ENCODE results near the gene HACD2.

The HACD2 gene

GRCh38 chr3:123480428-123480827 lies 104.4 kb downstream of the HACD2 start:
- Mint-ChIP-seq H3K27ac (no peak overlapping the region), H3K4me3 (no peak overlapping the region), H3K9me3 (no peaks in the 10 kb centered on the region), H3K4me1 (no peaks in the 10 kb centered on the region), H3K27me3 (peaks cover 20% of the 10 kb centered on the region), H3K36me3 (ENCODE audit: low read depth) (no peaks in the 10 kb centered on the region)
- ATAC-seq (peak; percentile 44), DNase-seq (no peak)

DNA sequence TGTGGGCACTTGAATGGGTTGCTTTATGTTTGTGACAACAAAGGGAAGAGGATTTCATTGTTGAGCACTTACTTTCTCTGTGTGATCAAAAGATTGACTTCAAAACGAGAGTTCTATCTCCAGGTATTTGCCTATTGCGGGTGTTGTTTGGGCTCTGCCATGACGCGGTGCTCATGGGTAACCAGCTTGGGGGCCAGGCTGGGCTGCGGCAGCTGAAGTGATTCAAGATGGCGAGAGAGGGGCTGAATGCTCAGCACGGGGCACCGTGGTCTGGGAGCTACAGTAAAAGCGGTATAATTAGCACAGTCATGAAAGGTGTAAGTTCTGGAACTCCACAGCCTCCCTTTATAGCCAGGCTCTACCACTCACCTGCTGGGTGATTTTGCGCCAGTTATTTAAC lies 105.0 kb downstream of the HACD2 start:
- DNase-seq: no peak
- H3K4me1 Mint-ChIP-seq: no peaks in the 10 kb centered on the region

DNA sequence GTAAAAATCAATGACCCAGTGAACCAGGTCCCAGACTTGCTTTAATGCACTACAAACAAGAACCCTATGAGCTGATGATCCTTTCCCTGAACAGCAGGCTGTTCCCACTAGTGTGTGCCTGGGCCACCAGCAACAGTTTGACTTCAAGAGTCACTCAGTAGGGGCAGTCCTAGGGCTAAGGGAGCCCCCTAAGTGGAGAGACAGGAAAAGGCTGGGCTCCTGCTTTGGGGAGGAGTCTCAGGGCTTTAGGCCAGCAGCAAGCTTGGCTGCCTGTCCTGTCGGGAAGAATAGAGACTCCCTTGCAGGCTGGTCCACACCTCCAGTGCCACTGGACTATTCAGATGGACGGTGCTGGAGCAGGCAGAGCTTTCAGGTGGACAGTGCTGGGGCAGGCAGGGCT lies 106.5 kb downstream of the HACD2 start:
- Mint-ChIP-seq H3K36me3 (ENCODE audit: low read depth) (no peaks in the 10 kb centered on the region), H3K9me3 (no peaks in the 10 kb centered on the region), H3K4me1 (no peaks in the 10 kb centered on the region), H3K4me3 (no peak overlapping the region), H3K27me3 (peaks cover 28% of the 10 kb centered on the region), H3K27ac (no peak overlapping the region)
- no peak for ATAC-seq
- DNase-seq: no peak

More for the DNA sequence above, 105.0 kb downstream of the HACD2 start:
- Mint-ChIP-seq H3K27me3 (peaks cover 24% of the 10 kb centered on the region), H3K27ac (no peak overlapping the region), H3K36me3 (ENCODE audit: low read depth) (no peaks in the 10 kb centered on the region), H3K4me3 (no peak overlapping the region), H3K9me3 (no peaks in the 10 kb centered on the region)
- no peak for ATAC-seq

DNA sequence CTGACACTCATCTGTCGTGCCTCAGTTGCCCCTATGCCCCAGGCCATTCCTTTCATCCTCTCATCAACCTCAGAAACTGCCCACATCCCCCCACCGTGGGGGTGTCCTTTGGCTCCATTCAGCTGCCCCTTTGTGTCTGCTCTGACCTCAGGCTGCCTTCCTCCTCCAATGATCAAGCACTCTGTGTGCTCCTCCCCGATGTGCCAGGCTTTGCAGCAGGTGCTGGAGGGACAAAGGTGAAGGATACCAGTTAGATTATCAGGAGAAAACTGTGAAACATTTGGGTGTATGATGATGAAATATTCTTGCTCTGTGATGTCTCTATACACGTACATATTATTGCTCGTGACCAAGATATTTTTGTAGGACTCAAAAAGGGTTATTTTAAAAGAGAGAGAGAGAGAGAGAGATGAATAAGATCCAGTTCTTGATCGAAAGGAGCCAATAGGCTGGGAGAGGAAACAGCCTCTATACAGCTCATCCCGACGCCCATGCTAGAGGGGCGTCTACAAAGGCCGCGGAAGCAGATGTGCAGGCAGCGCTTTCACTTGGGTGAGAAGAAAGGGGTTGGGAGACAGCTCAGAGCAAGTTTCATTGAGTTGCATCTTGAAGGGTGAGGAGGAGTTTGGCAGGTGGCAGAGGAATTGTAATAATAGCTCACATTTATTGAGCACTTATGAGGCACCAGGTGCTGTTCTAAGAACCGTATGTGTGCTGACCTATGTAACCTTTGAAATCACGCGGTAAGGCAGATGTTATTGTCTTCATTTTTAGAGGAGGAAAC lies 107.7 kb downstream of the HACD2 start:
- Mint-ChIP-seq H3K4me1 (no peaks in the 10 kb centered on the region), H3K27ac (no peak overlapping the region), H3K27me3 (peaks cover 28% of the 10 kb centered on the region), H3K4me3 (no peak overlapping the region), H3K36me3 (ENCODE audit: low read depth) (no peaks in the 10 kb centered on the region), H3K9me3 (no peaks in the 10 kb centered on the region)
- DNase-seq (no peak), ATAC-seq (no peak)

GRCh38 chr3:123475786-123476185 lies 109.1 kb downstream of the HACD2 start:
- DNase-seq (no peak), ATAC-seq (no peak)
- H3K27me3 Mint-ChIP-seq: peaks cover 28% of the 10 kb centered on the region
- no peaks in the 10 kb centered on the region for H3K9me3 Mint-ChIP-seq
- no peak overlapping the region for H3K4me3 Mint-ChIP-seq
- no peak overlapping the region for H3K27ac Mint-ChIP-seq
- H3K4me1 Mint-ChIP-seq: no peaks in the 10 kb centered on the region
- no peaks in the 10 kb centered on the region for H3K36me3 Mint-ChIP-seq (ENCODE audit: low read depth)

GRCh38 chr3:123471106-123471505 lies 113.7 kb downstream of the HACD2 start:
- peak; percentile 20 for ATAC-seq
- Mint-ChIP-seq H3K9me3 (no peaks in the 10 kb centered on the region), H3K27ac (no peak overlapping the region), H3K4me3 (no peak overlapping the region), H3K36me3 (ENCODE audit: low read depth) (no peaks in the 10 kb centered on the region), H3K4me1 (no peaks in the 10 kb centered on the region), H3K27me3 (peaks cover 17% of the 10 kb centered on the region)
- no peak for DNase-seq

DNA sequence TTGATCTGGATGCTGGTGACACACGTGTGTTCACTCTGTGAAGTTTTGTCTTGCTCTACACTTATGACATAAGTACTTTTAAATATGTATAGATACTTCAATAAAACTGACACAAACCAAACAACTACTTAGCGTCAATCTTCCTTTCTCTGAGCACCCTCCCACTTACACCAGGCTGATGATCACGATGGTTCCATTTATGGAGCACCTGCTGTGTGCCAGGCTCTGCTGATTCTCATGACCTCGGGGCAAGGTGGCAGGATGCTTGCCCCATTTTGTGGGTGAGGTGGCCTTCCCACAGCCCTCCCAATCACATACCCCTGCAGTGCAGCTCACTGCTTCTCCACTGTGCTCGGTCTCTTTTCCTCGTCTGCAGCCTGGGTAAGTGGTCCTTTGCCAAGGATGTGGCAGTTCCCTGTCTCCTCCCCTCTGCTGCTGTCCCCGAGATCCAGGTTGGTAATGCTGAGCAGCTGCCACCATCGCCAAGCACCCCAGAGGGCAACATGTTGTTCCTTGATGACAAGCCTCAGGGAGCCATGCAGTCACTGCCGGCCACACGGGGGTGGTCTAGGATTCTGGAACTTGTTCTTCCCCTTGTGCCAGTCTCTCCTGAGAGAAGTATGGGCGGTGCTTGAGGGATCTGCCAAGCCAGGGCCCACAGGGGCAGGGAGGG lies 115.4 kb downstream of the HACD2 start:
- H3K4me1 Mint-ChIP-seq: no peaks in the 10 kb centered on the region
- peaks cover 8% of the 10 kb centered on the region for H3K27me3 Mint-ChIP-seq
- no peak for ATAC-seq
- no peaks in the 10 kb centered on the region for H3K36me3 Mint-ChIP-seq (ENCODE audit: low read depth)
- no peaks in the 10 kb centered on the region for H3K9me3 Mint-ChIP-seq
- no peak overlapping the region for H3K4me3 Mint-ChIP-seq
- H3K27ac Mint-ChIP-seq: no peak overlapping the region
- DNase-seq: no peak

- DNase-seq: no peak
- H3K27ac Mint-ChIP-seq: no peak overlapping the region
- H3K36me3 Mint-ChIP-seq (ENCODE audit: low read depth): no peaks in the 10 kb centered on the region
- ATAC-seq: no peak
- H3K27me3 Mint-ChIP-seq: peaks cover 14% of the 10 kb centered on the region
- H3K4me1 Mint-ChIP-seq: no peaks in the 10 kb centered on the region
- H3K9me3 Mint-ChIP-seq: no peaks in the 10 kb centered on the region
- H3K4me3 Mint-ChIP-seq: no peak overlapping the region
Observed at GRCh38 chr3:123467046-123467445, 117.8 kb downstream of the HACD2 start.

- no peaks in the 10 kb centered on the region for H3K36me3 Mint-ChIP-seq (ENCODE audit: low read depth)
- DNase-seq (no peak), ATAC-seq (no peak)
- H3K4me1 Mint-ChIP-seq: no peaks in the 10 kb centered on the region
- peaks cover 19% of the 10 kb centered on the region for H3K27me3 Mint-ChIP-seq
- H3K4me3 Mint-ChIP-seq: no peak overlapping the region
- H3K9me3 Mint-ChIP-seq: no peaks in the 10 kb centered on the region
- H3K27ac Mint-ChIP-seq: no peak overlapping the region
Observed at GRCh38 chr3:123464211-123464610, 120.6 kb downstream of the HACD2 start.

- no peak overlapping the region for H3K4me3 Mint-ChIP-seq
- H3K27me3 Mint-ChIP-seq: peaks cover 34% of the 10 kb centered on the region
- ATAC-seq (no peak), DNase-seq (no peak)
- H3K9me3 Mint-ChIP-seq: no peaks in the 10 kb centered on the region
- H3K4me1 Mint-ChIP-seq: no peaks in the 10 kb centered on the region
- no peak overlapping the region for H3K27ac Mint-ChIP-seq
- no peaks in the 10 kb centered on the region for H3K36me3 Mint-ChIP-seq (ENCODE audit: low read depth)
Observed at GRCh38 chr3:123459862-123460261, 125.0 kb downstream of the HACD2 start.

DNA sequence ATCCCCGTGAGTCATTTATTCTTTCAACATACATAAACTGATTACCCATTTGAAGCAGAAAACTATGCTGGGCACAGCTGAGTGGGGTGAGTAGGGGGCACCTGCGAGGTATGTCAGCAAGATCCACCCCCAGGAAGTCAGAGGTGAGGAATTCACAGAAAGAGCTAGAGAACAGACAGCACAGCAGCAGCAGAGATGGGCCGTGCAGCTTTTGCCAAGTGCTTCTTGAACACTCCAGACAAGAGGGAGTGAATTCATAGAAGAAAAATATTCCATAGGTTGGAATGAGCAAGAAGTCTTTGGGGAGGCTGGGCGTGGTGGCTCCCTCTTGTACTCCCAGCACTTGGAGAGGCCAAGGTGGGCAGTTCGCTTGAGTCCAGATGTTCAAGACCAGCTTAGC lies 126.6 kb downstream of the HACD2 start:
- peaks cover 32% of the 10 kb centered on the region for H3K27me3 Mint-ChIP-seq
- no peak for ATAC-seq

DNA sequence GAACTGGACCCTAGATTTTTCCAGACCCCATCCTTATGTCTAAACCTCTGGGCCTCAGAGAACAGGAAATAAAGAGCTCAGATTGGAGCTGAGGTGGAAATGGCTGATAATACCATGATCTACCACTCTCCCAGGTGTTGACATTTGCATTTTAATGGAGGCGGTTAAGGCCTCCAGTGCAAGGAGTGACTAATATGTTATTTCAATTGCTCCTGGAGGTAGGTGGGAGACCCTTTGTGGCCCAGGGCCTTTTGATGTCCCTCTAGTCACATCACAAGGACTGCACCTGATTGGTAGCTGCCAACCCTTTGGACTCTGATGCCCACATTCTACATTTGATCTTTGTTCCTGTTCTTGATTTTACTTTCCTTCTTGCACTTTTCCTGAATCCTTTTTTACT lies 127.0 kb downstream of the HACD2 start:
- H3K9me3 Mint-ChIP-seq: no peaks in the 10 kb centered on the region
- H3K27ac Mint-ChIP-seq: no peak overlapping the region
- H3K27me3 Mint-ChIP-seq: peaks cover 31% of the 10 kb centered on the region
- no peaks in the 10 kb centered on the region for H3K4me1 Mint-ChIP-seq
- DNase-seq (no peak), ATAC-seq (peak; percentile 40)
- H3K4me3 Mint-ChIP-seq: no peak overlapping the region
- H3K36me3 Mint-ChIP-seq (ENCODE audit: low read depth): no peaks in the 10 kb centered on the region

More for the DNA sequence above, 126.6 kb downstream of the HACD2 start:
- no peak for DNase-seq
- H3K4me1 Mint-ChIP-seq: no peaks in the 10 kb centered on the region
- no peaks in the 10 kb centered on the region for H3K9me3 Mint-ChIP-seq
- H3K4me3 Mint-ChIP-seq: no peak overlapping the region
- no peaks in the 10 kb centered on the region for H3K36me3 Mint-ChIP-seq (ENCODE audit: low read depth)
- no peak overlapping the region for H3K27ac Mint-ChIP-seq

- H3K4me1 Mint-ChIP-seq: no peaks in the 10 kb centered on the region
- DNase-seq (no peak), ATAC-seq (no peak)
- H3K27me3 Mint-ChIP-seq: peaks cover 43% of the 10 kb centered on the region
- no peaks in the 10 kb centered on the region for H3K36me3 Mint-ChIP-seq (ENCODE audit: low read depth)
- H3K9me3 Mint-ChIP-seq: no peaks in the 10 kb centered on the region
- no peak overlapping the region for H3K4me3 Mint-ChIP-seq
- no peak overlapping the region for H3K27ac Mint-ChIP-seq
Observed at GRCh38 chr3:123453675-123454074, 131.2 kb downstream of the HACD2 start.

DNA sequence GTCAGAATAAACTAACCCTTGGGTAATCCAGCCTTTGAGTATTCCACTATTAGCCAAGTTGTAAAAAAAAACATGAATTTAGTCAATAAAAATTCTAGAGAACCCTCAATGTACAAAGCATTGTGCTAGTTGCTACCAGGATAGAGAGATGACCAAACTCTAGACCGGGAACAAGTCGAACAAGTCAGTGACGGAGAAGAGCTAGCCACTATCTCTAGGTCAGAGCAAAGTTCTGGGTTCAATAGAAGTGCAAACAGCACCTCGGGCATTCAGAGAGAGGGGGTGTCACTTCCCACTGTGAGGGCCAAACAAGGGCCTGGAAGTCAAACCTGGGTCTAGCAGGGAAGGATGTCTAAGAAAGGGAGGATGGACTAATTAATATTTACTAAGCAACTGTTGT lies 133.7 kb downstream of the HACD2 start:
- no peak overlapping the region for H3K4me3 Mint-ChIP-seq
- H3K4me1 Mint-ChIP-seq: no peaks in the 10 kb centered on the region
- DNase-seq: no peak
- no peak for ATAC-seq
- H3K27me3 Mint-ChIP-seq: peaks cover 44% of the 10 kb centered on the region
- no peak overlapping the region for H3K27ac Mint-ChIP-seq
- no peaks in the 10 kb centered on the region for H3K9me3 Mint-ChIP-seq
- no peaks in the 10 kb centered on the region for H3K36me3 Mint-ChIP-seq (ENCODE audit: low read depth)

- Mint-ChIP-seq H3K4me1 (no peaks in the 10 kb centered on the region), H3K27ac (no peak overlapping the region), H3K4me3 (peak overlapping the region; percentile 14), H3K9me3 (no peaks in the 10 kb centered on the region), H3K36me3 (ENCODE audit: low read depth) (no peaks in the 10 kb centered on the region), H3K27me3 (peaks cover 49% of the 10 kb centered on the region)
- DNase-seq: no peak
- no peak for ATAC-seq
Observed at GRCh38 chr3:123449997-123450604, 134.8 kb downstream of the HACD2 start.

Measured in activated naive CD8-positive, alpha-beta T cell treated with anti-CD3 and anti-CD28 coated beads, Interleukin-2, amount 50 U/mL, for 24 hours (primary cell).